ENCODE results near the gene OR6X1.
"Not testable (repeated sequence)": the region's sequence is repeated elsewhere in the genome, so short reads cannot be mapped to it uniquely, and the experiment has no call there.

Gene OR6X1

DNA sequence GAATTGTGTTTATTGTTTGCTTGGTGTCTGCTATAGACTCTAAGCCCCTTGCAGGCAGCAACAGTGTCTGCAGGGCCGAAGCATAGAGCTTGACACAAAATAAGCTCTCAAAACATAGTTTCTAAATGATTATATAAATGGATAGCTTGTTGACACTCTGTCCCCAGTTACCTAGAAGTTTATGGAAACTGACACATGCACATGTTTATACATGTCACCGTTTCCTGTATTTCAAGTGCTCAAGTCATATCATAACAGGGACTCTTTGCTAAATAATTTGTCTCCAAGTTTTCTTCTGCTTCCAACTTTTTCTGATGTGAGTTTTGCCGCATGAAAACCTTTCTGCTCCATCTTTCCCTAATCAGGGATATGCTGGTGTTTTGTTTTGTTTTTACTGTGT, 3.7 kb upstream of the OR6X1 start:
- no peak for DNase-seq (ENCODE audit: low read depth)
- H3K4me3 ChIP-seq (ENCODE audit: low read depth, low read length): no peak overlapping the region

DNA sequence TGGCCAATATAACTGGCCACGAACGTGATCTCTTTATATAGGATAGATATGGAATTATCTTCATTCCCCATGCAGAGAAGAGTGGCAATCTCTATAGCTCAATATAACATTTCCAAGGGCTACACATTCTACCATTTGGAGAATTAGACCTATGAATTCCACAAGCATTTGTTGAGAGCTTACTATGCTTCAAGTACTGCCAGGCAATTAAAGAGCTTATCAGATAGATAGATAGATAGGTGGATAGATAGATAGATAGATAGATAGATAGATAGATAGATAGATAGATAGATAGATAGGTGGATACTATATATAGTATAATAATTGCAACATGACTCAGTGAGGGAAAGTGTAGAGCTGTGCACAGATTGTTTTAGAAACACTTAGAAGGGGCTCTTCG, 1.5 kb upstream of the OR6X1 start:
- no peak overlapping the region for H3K4me3 ChIP-seq (ENCODE audit: low read depth, low read length)
- no peak for DNase-seq (ENCODE audit: low read depth)

- no peak for DNase-seq (ENCODE audit: low read depth)
- no peak overlapping the region for H3K4me3 ChIP-seq (ENCODE audit: low read depth, low read length)
These were observed 1.0 kb upstream of the OR6X1 start for GRCh38 chr11:123755344-123755743.

GRCh38 chr11:123753110-123753509, 1.2 kb downstream of the OR6X1 start:
- H3K4me3 ChIP-seq (ENCODE audit: low read depth, low read length): no peak overlapping the region
- no peak for DNase-seq (ENCODE audit: low read depth)

DNA sequence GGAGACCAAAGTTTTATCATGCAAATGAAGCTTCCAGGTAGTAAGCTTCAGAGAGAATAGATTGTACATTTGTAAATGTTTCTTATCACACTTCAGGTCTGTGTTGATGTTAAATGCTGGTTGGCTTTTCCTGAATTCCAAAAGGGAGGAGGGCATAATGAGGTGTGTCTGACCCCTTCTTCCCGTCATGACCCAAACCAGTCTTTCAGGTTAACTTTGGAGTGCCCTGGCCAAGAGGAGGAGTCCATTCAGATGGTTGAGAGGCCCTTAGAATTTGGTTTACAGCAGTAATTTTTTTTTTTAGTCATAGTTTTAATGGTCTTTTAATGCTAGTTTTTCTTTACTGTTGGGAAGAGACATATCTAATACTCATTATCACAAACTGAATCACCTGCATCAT, 2.5 kb downstream of the OR6X1 start:
- no peak overlapping the region for H3K4me3 ChIP-seq (ENCODE audit: low read depth, low read length)
- DNase-seq (ENCODE audit: low read depth): no peak

DNA sequence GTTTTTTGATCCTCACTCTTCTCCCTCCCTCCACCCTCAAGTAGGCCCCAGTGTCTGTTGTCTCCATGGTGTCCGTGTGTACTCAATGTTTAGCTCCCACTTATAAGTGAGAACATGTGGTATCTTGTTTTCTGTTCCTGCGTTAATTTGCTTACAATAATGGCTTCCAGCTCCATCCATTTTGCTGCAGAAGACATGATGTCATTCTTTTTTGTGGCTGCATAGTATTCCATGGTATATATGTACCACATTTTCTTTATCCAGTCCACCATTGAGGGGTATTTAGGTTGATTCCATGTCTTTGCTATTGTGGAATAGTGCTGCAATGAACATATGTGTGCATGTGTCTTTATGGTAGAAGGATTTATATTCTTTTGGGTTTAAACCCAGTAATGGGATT, 6.0 kb downstream of the OR6X1 start:
- not testable (repeated sequence) for H3K4me3 ChIP-seq (ENCODE audit: low read depth, low read length); DNase-seq (ENCODE audit: low read depth)

DNA sequence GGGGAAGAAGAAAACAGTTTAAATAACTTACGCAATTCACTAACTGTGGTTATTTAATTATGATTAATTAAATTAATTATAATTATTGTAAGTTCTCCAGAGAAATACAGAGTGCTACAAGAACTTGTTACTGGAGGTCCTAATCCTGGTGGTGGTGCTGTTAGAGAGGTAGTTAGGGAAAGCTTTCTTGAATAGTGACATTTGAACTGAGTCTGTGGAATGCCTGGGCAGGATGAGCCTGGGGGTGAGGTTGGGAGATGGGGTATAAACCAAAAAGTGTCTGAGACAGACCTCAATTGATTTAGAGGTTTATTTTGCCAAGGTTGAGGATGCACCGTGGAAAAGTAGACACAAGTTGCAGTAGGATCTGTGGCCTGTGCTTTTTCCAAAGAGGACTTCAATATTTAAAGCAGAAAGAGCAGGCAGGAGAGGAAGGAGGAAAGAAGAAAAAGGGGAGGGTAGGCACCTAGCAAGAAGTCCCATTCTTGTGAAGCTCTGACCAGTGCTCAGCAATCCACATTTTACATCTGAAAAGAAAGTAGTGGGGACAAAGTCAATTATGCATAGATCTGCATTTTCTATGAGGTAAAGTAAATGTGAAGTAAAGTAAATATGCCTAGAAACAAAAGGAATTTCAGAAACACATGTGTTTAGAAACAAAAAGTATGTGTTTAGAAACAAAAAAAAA, 8.4 kb downstream of the OR6X1 start:
- no peak overlapping the region for H3K4me3 ChIP-seq (ENCODE audit: low read depth, low read length)
- no peak for DNase-seq (ENCODE audit: low read depth)

DNA sequence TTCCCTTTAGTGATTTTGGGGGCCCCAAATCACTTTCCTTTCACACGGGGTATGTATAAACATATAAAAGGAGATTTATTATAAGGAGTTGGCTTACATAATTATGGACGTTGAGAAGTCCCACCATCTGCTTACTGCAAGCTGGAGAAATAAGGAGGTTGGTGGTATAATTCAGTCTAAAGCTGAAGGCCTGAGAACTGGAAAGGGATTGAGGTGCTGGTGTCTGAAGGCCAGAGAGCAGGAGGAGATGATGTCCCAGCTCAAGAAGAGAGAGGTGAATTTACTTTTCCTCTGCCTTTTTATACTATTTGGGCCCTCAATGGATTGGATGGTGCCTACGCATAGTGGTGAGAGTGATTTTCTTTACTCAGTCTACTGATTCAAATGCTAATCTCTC, 11.6 kb downstream of the OR6X1 start:
- H3K4me3 ChIP-seq (ENCODE audit: low read depth, low read length): no peak overlapping the region
- no peak for DNase-seq (ENCODE audit: low read depth)

DNA sequence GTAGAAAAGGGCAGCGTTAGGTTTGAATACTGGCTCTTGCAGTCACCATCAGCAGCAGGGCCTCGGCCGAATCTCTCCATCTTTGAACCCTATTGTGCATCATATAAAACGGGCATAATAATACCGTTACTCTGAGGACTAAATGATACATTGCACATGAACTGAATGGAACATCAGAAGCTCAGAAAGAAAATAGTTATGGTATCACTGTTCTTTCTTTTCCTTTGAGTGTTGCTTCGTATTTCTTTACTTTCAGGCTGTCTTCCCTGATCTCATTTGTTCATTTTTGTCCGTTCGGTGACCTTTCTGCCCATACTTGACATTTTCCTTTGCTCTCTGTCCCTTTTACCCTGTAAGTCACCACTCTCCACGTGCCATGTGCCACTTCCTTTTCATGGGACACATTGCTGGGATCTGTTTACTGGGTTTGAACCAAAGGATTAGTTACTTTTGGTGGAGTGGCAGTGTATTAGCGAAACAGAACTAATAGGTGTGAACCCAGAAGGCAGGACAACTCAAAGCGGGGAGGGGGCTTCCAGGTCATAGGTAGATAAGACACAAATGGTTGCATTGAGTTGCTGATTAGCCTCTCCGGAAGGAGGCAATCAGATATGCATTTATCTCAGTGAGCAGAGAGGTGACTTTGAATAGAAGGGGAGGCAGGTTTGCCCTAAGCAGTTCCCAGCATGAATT, 12.1 kb downstream of the OR6X1 start:
- DNase-seq (ENCODE audit: low read depth): no peak
- peak overlapping the region; percentile 80 for H3K4me3 ChIP-seq (ENCODE audit: low read depth, low read length)

GRCh38 chr11:123741159-123742030, 12.9 kb downstream of the OR6X1 start, which contains the start of gene ZNF202:
Gene ZNF202 (minus strand): TSS chr11:123741660. CDS start chr11:123730888, 10,772 bp downstream.
- DNase-seq (ENCODE audit: low read depth): peak; percentile 63
- H3K4me3 ChIP-seq (ENCODE audit: low read depth, low read length): peak within 1 kb of the TSS; percentile 80

GRCh38 chr11:123740787-123741158, 13.5 kb downstream of the OR6X1 start:
- DNase-seq (ENCODE audit: low read depth): no peak
- peak overlapping the region; percentile 80 for H3K4me3 ChIP-seq (ENCODE audit: low read depth, low read length)

GRCh38 chr11:123738374-123738773, 15.9 kb downstream of the OR6X1 start:
- no peak overlapping the region for H3K4me3 ChIP-seq (ENCODE audit: low read depth, low read length)

GRCh38 chr11:123736769-123737168, 17.5 kb downstream of the OR6X1 start:
- no peak for DNase-seq (ENCODE audit: low read depth)
- no peak overlapping the region for H3K4me3 ChIP-seq (ENCODE audit: low read depth, low read length)

More at GRCh38 chr11:123738374-123738773, 15.9 kb downstream of the OR6X1 start:
- DNase-seq (ENCODE audit: low read depth): no peak

DNA sequence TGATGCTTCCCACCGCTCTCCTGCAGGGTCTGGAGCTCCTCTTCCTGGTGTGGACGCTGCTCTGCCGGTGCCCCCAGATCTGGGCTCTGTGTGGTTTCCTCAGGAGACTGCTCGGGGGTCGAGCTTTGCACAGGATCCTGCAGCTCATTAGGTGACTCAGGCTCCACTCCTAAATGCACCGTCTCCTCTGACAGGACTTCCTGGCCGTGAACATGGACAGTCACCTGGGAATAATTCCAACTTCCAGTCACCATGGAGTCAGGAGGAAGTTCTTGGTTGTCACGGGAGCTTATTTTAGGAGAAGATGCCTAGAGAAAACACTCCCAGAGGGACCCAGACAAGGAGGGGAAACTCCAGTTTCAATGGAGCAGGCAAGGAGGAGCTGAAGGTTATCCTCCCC, 24.7 kb downstream of the OR6X1 start:
- DNase-seq (ENCODE audit: low read depth): no peak
- no peak overlapping the region for H3K4me3 ChIP-seq (ENCODE audit: low read depth, low read length)

- H3K4me3 ChIP-seq (ENCODE audit: low read depth, low read length): no peak overlapping the region
These were observed 28.2 kb downstream of the OR6X1 start for GRCh38 chr11:123725995-123726655.

GRCh38 chr11:123719452-123719851, 34.9 kb downstream of the OR6X1 start:
- no peak overlapping the region for H3K4me3 ChIP-seq (ENCODE audit: low read depth, low read length)
- no peak for DNase-seq (ENCODE audit: low read depth)

More at GRCh38 chr11:123725995-123726655, 28.2 kb downstream of the OR6X1 start:
- no peak for DNase-seq (ENCODE audit: low read depth)

- no peak overlapping the region for H3K4me3 ChIP-seq (ENCODE audit: low read depth, low read length)
- no peak for DNase-seq (ENCODE audit: low read depth)
These were observed 35.8 kb downstream of the OR6X1 start for GRCh38 chr11:123718469-123718868.

DNA sequence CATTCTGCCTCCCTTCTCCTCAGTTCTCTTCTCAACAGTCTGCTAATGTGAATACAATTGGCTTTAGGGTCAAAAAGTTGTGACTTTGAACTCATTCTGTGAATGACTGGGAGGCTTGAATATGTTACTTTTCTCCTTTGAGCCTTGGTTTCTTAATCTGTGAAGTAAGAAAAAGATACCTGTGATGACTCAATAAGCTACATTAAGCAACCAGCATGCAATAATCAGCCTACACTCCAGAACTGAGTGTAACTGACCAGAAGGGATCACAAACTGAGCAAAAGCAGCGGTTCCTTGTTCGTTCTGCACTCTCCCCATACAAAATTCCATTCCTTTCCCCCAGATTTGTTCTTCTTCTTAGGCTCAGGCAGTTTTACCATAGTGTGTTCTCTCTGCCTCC, 36.3 kb downstream of the OR6X1 start:
- H3K4me3 ChIP-seq (ENCODE audit: low read depth, low read length): no peak overlapping the region
- DNase-seq (ENCODE audit: low read depth): no peak

GRCh38 chr11:123712627-123713026, 41.7 kb downstream of the OR6X1 start:
- not testable (repeated sequence) for H3K4me3 ChIP-seq (ENCODE audit: low read depth, low read length); DNase-seq (ENCODE audit: low read depth)
